GM21576 (cell line): Measurements from ENCODE around the gene SPECC1.
"Not testable (repeated sequence)": the region's sequence is repeated elsewhere in the genome, so short reads cannot be mapped to it uniquely, and the experiment has no call there.

Source experiments
- ATAC-seq: cut with Tn5 transposase; IDR thresholded peaks from one replicate; pipeline ENCODE4 v1.9.1; 2021; ENCODE audit warnings: mild to moderate bottlenecking, moderate library complexity; ENCODE audit not compliant: unreplicated experiment

Gene SPECC1

GRCh38 chr17:20259668-20260067 is 250.5 kb downstream of the SPECC1 start:
- no peak for ATAC-seq

GRCh38 chr17:20260268-20260667 is 251.1 kb downstream of the SPECC1 start:
- no peak for ATAC-seq

GRCh38 chr17:20262226-20263114 is 253.3 kb downstream of the SPECC1 start:
- no peak for ATAC-seq

- not testable (repeated sequence) for ATAC-seq
Measured at GRCh38 chr17:20263115-20263433, 253.9 kb downstream of the SPECC1 start.

GRCh38 chr17:20263595-20263994 is 254.4 kb downstream of the SPECC1 start:
- ATAC-seq = no peak

- ATAC-seq = no peak
Measured at GRCh38 chr17:20264996-20265395, 255.8 kb downstream of the SPECC1 start.

- no peak for ATAC-seq
Measured at GRCh38 chr17:20266806-20267458, 257.8 kb downstream of the SPECC1 start.

GRCh38 chr17:20267459-20267842 is 258.3 kb downstream of the SPECC1 start:
- no peak for ATAC-seq

GRCh38 chr17:20270369-20270768 is 261.2 kb downstream of the SPECC1 start:
- ATAC-seq = no peak

GRCh38 chr17:20271011-20271610 is 262.0 kb downstream of the SPECC1 start:
- no peak for ATAC-seq

GRCh38 chr17:20273741-20274500 is 264.8 kb downstream of the SPECC1 start:
- no peak for ATAC-seq

- ATAC-seq = no peak
Measured at GRCh38 chr17:20275653-20276052, 266.5 kb downstream of the SPECC1 start.

- ATAC-seq = no peak
Measured at GRCh38 chr17:20276421-20276820, 267.3 kb downstream of the SPECC1 start.

GRCh38 chr17:20278805-20279204 is 269.6 kb downstream of the SPECC1 start:
- no peak for ATAC-seq

GRCh38 chr17:20279631-20280030 is 270.5 kb downstream of the SPECC1 start:
- no peak for ATAC-seq

GRCh38 chr17:20280051-20280450 is 270.9 kb downstream of the SPECC1 start:
- no peak for ATAC-seq

- ATAC-seq = no peak
Measured at GRCh38 chr17:20280851-20281250, 271.7 kb downstream of the SPECC1 start.

- no peak for ATAC-seq
Measured at GRCh38 chr17:20281860-20282259, 272.7 kb downstream of the SPECC1 start.

GRCh38 chr17:20282526-20283308 is 273.6 kb downstream of the SPECC1 start:
- no peak for ATAC-seq

GRCh38 chr17:20284022-20284421 is 274.9 kb downstream of the SPECC1 start:
- no peak for ATAC-seq
